Fibroblast of skin of right quadriceps (primary cell): ENCODE measurements around the gene ORC4.
A peak's percentile ranks its signal among the peaks of the same experiment; 100 is the strongest.
"Not testable (repeated sequence)": the region's sequence is repeated elsewhere in the genome, so short reads cannot be mapped to it uniquely, and the experiment has no call there.

Experiments used
- DNase-seq: peaks from one replicate; pipeline ENCODE4 v3.0.0-alpha.2; 2013

ORC4 gene

GRCh38 chr2:148013876-148014275 is 6.7 kb downstream of the ORC4 start:
- DNase-seq = no peak

GRCh38 chr2:148008411-148008810 is 12.1 kb downstream of the ORC4 start:
- not testable (repeated sequence) for DNase-seq

DNA sequence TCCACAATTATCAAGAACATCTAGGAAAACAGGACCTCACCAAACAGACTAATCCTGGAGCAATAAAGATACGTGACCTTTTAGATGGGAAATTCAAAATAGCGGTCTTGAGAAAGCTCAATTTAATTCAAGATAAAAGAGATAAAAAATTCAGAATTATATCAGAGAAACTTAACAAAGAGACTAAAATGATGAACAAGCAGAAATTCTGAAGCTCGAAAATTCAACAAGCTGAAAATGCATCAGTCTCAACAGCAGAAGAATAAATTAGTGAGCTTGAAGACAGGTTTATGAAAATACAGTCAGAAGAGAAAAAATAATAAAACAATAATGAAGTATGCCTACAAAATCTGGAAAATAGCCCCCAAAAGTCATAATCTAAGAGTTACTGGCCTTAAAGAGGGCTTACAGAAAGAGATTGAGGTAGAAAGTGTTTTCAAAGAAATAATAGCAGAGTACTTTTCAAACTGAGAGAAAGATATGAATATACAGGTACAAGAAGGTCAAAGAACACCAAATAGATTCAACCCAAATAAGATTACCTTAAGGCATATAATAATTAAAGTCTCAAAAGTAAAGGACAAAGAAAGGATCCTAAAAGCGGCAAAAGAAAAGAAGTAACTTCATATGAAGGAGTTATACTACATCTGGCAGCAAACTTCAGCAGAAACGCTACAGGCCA is 13.2 kb downstream of the ORC4 start:
- DNase-seq = no peak

DNA sequence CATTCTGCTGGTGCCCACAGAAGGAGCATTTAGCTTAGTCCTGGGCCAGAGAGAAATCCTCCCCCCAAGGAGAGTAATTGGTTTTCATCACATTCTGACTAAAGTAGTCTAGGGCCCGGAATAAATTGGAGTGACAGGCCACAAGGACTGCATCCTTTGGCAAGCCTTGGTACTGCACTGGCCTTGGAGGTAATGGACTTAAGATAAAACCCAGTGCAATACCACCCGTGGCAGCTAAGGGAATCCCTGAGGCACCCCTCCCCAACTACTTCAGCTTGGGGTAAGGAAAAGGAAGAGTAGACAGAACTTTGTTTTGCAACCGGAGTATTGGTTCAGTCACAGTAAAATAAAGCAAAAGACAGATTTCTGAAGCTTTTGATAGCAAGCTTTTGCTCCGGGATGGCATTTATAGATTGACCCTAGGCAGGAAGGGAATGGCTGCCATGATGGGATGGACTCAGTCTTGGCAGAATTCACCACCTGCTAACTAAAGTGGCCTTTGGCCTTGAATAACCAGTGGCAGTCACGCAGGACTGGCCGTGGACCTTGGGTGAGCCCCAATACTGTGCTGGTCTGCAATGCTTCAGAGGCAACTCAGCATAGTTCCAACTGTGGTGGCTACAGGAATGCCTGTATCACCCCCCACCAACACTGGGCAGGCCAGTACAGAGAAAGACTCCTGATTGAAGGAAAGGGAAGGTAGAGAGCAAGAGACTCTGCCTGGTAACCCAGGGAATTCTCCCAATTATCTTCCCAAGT is 14.1 kb downstream of the ORC4 start:
- no peak for DNase-seq

GRCh38 chr2:148002420-148002819 is 18.1 kb downstream of the ORC4 start:
- DNase-seq = not testable (repeated sequence)

DNA sequence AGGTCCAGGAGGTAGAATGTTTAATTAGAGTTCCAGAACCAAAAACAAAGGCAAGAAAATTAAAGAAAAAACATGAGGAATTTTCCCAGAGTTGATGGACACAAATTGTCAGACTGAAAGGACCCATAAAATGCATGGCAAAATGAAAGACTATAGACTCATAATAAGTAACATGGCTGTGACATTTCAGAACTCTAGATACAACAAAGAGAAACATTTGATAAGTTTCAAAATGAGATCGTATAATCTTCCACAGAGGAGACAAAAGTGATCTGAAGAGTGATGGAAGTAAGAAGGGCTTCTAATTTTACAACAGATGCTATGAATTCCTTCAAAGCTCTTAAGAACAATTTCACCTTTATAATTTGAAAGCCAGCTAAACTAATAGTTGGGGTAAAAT is 20.4 kb downstream of the ORC4 start:
- DNase-seq = no peak

- DNase-seq = no peak
Observed at GRCh38 chr2:147999126-147999525, 21.4 kb downstream of the ORC4 start.

- DNase-seq = no peak
Observed at GRCh38 chr2:147998203-147998602, 22.3 kb downstream of the ORC4 start.

DNA sequence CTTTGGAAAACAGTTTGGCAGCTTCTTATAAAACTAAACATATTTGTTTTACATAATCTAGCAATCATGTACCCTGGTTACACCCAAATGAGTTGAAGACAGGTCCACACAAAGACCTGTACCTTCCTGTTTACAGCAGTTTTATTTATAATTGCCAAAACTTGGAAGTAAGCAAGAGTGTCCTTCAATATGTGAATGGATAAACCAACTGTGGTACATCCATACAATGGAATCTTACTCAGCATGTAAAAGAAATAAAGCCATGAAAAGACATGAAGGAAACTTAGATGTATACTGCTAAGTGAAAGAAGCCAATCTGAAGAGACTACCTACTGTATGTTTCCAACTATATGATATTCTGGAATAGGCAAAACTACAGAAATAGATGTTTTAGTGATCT is 23.7 kb downstream of the ORC4 start:
- no peak for DNase-seq

- not testable (repeated sequence) for DNase-seq
Observed at GRCh38 chr2:147994965-147995364, 25.6 kb downstream of the ORC4 start.

DNA sequence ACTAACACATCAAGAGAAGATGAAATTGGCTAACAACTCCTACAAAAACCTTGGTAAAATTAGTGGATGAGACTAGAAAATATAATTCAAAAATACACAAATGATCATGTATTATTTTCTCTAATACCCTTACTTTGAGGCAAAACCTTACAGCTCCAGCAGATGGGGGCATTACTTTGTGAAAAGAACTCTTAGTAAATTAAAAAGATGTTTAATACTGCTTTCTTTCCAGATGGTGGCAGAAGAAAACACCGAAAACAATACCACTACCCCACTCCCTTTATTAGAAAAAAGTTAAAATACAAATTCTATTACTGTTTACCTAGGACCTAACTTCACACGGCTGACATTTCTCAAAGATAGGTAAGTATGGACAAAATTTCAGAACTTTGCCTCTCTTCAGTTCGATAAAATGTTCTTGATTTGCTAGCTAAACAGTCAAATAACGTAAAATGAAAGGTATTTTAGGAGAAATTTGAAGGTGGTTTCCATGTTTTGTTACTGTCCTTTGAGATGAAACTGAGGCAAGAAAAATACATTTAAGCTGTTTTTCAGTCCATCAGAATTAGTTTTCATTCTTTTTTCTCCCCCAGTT is 30.6 kb downstream of the ORC4 start:
- DNase-seq = peak; percentile 51

DNA sequence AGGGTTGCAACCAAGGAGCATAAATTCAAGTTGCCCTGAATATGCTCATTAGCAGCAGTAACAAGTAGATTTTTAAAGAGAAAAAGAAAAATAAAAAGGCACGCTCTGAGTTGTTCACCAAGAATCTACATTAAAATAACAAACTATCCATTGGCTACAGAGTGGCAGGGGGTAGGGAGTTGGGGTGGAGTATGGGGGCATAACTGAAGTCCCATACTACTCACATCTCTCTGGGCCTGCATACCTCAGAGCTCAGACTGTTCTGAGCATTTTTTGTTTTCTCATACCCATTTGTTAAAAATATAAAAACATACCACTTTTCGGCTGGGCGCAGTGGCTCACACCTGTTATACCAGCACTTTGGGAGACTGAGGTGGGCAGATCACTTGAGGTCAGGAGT is 31.4 kb downstream of the ORC4 start:
- DNase-seq = no peak

GRCh38 chr2:147980940-147981528 is 39.5 kb downstream of the ORC4 start:
- no peak for DNase-seq

DNA sequence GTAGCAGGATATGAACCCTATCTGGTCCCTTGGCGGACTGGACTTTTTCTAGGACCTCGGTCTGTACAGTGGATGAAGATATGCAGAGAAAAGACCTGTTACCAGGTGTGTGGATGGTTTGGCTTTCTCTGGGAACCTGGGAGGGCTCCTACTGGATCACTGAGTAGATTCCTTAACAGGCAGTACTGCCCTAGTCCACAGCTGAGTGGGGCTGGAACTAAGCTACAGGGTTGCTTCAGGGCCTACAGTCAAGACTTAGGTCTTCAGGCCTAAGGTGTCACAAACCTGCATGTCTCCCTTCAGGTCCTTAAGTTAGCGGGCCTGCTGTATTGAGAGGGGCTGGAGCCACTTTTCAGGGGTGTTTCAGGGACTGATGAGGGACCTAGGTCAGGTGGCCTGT is 42.9 kb downstream of the ORC4 start:
- no peak for DNase-seq

GRCh38 chr2:147976102-147976501 is 44.4 kb downstream of the ORC4 start:
- no peak for DNase-seq

DNA sequence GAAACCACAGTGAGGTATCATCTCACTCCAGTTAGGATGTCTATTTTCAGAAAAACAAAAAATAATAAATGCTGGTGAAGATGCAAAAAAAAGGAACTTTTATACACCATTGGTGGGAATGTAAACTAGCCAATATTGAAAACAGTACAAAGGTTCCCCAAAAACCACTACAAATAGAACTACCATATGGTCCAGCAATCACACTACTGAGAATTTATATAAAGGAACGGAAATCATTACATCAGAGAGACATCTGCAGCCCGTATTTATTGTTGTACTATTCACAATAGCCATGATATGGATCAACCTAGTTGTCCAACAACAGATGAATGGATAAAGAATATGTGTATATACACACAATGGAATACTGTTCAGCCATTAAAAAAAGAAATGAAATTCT is 52.0 kb downstream of the ORC4 start:
- no peak for DNase-seq

DNA sequence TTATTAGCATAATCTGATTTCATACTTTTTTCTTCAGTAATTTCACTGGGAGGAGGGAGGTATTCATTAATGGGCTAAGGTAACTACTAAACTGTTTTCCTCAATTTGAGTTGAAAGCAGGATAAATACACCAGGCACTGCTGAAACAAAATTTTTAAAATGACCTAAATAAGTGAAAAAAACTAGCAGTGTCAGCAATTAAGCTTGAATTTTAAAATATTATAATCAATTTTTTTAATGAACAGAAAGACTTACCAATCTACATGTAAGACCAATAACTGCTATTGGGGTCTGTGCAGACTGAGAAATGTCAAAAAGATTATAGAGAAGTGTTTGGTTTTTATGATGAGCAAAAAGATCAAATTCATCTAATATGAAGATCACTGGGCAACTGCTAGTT is 68.4 kb downstream of the ORC4 start:
- DNase-seq = no peak

DNA sequence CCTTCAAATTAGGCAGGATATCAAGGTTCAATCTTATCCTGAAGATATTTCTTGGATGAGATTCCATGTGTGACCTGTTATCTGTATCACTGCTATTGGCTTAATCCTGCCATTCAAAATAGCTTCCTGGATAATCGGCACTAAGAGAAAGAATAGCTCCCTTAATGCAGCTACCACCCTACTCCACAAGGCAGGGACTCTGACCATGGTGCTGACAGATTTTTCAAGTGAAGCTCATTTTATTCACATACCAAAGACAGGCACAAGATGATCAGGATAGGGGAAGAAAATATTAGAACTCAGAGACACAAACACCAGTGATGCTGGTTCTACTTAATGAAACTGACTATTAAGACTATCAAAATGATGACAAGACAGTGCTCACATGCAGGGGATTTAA is 74.9 kb downstream of the ORC4 start:
- DNase-seq = peak; percentile 9

DNA sequence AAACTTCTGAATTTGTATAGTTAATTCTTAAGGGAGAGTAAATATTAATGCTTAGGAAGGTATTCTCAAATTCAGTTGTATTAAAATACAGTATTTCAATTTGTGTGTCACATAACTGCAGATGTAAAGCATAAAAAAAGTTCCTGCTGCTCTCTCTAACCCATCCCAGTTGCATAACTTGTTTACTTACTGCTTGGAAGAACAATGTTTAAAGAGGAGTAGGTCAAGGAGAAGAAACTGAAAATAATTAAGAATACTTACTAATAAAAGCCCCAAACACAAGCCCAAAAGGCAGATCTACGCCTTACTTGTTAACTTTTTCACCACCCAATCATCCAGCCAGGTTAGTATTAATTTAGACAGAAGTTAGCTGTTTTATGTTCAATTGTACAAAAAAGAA is 81.2 kb downstream of the ORC4 start:
- DNase-seq = no peak

DNA sequence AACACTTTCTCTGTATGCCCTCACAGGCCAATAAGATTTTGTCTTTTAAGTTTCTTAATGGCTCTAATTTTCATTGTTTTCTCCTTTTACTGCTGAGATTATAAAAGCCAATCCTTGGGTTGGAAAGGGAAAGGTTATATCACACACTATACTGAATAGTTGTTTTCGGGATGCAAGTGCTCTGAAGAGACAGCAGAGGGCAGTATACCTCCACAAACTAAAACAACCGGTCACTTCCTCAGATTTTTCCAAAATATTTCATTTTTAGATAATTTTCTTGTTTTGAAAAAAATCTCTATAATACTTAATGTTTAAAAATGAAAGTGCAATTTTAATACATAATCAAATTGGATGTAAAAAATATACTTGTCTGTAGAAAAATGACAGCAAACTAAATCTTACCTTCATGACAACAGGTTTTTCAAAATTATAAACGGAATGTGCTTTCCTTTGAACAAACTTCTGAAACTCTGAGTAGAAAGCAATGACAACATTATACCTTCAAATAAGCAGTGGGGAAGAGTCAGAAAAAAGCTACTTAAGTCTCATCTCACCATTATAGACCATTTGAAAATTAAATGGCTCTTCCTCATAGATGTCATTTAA is 82.7 kb downstream of the ORC4 start:
- DNase-seq = peak; percentile 24

DNA sequence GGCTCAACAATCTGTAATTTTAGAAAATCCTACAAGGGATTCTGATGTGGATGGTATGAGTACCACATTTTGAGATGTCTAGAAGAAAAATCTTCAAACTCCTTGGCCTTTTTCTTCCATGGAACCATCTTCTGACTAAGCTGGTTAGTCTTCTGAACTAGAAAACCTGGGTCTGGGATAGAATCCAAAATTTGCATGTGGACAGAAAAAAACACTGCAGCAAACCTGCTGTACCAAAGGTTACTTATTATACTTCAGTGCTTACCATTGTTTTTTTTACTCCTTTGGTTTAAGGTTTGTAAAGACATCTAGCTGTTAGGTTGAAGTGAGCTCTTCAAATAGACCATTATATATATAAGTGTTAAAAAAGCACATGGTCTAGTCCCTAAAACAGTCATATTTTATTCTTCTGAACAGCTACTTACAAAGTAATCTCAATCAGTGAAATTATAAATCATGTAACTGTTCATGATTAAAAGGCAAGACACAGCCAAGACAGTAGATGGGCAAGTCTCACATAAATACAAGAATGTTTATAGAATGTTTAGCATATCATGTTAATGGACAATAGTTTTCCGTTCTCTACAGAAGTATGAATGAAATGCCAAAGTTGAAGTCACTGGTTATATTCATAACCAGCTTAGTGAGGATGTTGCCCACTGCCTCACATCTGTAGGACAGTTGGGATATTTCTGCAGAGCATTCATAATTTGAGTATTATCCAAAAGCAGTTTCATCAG is 85.5 kb downstream of the ORC4 start:
- DNase-seq = no peak

- no peak for DNase-seq
Observed at GRCh38 chr2:147933931-147934330, 86.6 kb downstream of the ORC4 start.
